GM19438 (cell line): Measurements from ENCODE around the gene CCDC57.
A peak's percentile ranks its signal among the peaks of the same experiment; 100 is the strongest.

Experiments used
- ATAC-seq: cut with Tn5 transposase; IDR thresholded peaks from one replicate; pipeline ENCODE4 v1.9.1; 2021; ENCODE audit warnings: low read depth; ENCODE audit not compliant: unreplicated experiment

The CCDC57 gene

DNA sequence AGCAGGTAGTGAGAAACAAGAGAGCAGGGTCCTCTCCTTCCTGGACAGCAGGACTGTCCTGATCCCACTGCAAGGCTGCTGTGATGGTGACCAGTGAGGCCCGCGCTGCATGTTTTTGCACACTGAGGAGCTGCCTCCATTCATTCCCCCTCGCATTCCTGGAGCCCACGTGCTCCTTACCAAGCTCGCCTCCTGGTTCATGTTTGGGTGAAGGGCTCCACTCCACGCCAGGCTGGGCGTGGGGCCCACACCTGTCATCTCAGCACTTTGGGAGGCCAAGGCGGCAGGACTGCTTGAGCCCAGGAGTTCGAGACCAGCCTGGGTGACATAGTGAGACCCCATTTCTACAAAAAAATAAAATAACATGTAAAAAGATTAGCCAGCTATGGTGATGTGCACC is 99.2 kb downstream of the CCDC57 start:
- no peak for ATAC-seq

DNA sequence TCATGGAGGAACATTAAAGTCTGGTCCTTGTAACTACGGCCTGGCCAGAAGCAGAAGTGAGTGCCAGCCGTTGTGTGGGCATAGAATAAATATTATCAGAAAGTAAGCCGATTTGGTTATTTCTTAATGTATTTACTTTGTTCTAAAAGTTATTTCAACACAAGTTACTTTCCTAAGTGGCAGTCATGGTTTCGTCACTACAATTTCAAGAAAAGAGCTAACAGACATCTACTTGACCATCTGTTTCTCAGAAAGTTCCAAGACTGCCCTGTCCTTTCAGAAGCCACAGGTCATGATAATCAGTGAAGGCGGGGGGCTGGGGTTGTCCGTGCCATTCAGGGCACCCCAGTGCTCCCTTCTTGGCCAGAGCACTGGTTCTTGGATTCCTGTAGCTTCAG is 99.7 kb downstream of the CCDC57 start:
- ATAC-seq: no peak

DNA sequence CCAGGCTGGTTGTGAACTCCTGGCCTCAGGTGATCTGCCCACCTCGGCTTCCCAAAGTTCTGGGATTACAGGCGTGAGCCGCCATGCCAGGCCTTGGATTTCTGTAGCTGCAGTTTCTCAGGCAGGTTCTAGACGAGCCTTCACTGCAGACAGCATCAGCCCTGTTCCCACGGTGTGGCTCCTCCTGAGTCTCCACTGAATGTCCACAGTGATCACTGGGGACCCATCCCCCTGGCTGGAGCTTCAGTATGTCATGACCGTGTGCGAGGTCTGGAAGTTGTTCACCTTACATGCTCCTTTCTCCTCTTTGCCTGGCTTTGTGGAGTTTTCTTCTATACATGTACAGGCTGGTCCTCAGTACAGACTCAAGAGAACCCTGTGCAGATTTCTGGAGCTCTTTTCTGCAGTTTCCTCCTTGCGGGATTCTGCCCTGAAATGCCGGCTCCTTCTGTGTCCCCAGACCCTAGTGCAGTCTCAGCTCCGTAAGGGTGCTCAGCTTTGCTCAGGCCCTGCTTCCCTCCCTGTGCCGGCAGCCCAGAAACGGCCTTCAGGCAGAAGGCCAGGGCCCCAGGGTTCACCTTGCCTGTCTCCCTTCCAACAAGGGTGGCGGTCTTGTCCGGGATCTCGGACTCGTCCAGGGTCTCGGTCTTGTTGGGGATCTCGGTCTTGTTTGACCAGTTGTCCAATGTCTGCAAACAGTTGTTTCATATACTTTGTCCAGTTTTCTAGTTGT is 100.3 kb downstream of the CCDC57 start:
- no peak for ATAC-seq

DNA sequence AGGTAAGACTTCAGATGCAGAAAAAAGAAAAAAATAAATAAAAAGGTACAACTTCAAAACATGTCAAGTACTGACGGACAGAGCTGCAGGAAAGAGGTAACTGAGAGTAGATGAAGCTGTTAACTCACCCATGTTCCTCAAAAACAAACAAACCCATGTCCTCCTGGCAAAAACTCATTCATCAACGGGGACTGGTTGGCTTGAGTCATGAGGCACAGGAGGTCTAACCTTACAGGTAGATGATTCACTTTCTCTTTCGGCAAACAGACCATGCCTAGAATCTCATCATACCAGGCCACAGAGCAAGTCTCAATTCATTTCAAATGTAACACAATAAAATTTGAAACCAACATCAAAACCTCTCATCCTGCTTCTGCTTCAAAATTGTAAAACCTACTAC is 102.3 kb downstream of the CCDC57 start:
- no peak for ATAC-seq

DNA sequence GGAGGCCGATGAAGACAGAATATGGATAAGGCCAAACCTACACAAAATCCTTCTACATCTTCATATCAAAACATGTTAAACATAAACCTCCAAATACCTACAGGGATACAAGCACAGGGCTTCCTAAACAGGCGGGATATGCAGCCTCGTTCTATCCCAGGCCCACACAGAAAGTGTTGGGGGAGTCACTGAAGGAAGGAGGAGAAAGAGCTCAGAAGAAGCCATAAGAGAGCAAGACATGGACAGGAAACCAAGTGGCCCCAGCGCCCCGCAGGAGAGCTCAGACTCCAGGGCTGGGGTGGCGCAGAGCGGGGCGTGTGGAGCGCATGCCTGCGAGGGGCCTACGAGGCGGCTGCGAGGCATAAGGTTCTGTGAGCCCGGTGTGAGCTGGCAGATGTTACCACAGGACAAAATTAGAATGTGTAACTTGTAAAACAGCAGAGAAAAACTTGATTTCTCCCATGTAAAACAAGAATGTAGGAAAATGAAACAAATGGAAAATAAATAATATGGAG is 103.6 kb downstream of the CCDC57 start:
- ATAC-seq: no peak

DNA sequence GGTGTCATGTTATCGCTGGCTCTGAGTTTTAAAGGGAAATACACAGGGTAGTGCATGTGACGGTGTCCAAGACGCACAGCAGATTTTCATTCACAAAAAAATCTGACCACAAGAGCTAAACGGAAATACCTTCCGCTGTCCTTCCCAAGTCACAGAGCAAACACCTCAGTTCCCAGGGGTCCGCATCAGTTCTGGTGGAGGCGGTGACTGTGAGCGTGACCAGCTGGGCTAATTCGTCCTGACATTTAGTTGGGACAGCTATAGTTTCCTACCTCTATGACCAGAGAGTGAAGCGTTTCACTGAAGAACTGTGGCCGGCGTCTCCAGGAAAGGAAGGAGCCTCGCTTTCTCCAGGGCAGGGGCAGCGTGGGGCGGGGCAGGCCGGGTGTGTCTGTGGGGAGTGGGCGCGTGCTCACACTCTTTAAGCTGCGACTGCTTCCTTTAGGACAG is 104.1 kb downstream of the CCDC57 start:
- no peak for ATAC-seq

DNA sequence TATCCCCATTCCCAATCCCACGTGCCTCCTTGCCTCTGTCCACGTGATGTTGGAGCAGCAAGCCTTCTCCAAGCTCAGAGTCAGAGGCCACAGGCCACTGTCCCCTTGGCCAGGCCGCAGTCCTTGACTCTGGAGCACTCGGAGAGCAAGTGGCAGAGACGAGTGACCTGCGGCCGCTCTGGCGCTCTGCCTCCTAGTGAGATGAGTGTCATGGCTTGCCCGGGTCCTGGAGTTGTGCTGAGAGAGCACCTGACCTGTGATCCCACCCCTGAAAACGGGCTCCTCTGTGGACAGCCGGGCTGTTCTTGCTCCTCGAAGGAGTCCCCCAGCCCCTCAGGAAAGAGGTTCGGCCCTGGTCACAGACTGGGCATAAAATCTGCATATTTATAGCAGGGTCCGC is 104.6 kb downstream of the CCDC57 start:
- ATAC-seq: no peak

DNA sequence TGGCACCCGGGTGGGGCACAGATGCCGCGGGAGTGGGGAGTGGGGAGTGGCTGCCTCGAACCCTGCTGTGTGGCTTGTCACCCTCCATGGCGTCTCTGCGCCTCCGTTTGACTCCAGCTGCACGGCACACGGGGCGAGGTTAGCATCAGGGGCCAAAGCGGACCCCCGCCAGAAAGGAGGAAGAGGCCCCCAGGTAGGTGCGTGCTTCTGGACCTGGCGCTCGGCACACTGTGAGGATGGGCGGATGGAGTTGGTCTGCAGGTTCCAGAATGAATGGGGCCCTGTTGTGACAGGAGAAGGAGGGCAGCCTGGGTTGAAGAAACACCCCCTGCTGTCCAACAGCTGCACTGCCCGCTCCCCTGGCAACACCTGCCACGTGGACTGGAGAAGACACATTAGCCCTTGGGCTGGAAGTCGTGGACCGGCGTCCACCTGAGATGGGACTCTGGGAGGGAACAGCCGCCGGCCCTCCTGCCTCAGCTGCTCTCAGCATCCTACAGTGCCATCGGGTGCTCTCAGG is 105.2 kb downstream of the CCDC57 start:
- ATAC-seq: no peak

DNA sequence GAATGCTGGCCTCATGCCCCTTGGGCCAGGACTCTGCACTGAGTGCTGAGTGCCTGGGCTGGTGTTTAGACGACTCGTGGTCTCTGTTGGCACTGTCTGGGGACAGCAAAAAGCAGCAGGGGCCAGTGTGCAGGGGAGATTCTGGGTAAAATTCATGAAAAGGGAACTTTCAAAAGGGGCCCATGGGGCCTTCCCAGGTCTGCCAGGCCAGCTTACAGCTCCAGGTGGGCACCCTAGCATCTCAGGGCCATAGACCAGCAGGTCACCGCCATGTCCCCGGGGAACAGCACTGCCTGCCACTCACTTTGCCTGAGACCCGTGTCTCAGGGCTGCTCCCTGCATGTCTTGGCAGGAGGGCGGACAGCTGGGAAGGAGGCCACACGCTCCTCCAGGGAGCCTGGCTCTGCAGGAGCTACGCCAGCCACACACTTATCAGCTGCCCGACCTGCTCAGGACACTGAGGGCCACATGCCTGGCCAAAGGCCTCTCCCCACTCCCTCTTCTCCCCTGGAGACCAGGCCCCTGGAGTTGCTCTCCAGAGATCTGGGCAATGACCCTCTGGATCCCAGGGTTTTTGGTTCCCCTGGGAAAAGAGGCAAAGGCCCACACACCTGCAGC is 105.8 kb downstream of the CCDC57 start:
- ATAC-seq: no peak

DNA sequence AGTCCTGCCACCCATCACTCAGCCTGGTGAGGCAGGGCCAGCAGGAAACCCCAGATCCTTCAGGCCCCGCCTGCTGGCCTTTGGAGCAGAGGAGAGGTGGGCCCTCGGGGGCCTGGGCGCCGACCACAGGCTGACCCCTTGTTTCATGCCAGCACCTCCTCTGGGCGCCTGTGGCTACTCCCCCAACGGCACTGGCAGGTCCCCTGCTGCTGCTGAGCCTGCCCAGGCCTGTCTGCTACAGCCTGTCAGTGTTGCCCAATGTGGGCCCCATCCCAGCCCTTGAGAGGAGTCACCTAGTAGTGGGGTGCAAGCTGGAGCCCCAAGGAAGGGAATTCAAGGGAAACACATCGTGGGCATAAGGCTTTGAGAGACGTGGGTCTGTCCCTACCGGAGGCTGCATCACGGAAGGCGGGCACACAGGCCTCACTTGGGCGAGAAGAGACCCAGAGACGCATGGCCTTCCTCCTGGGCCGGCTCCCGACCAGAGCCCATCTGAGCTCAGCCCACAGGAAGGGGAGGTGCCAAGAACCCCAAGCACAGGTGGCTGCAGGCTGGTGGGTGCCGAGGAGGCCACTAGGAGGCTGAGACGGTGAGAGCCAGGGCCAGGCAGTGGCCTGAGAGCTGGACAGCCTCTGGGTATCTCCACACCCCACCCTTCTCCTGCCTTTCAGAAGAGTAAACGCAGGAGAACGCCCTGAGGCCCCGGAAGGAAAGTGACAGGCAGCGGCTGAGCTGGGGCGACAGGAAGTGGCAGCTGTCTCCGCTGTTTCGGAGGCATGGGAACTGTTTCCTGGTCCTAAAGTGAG is 106.6 kb downstream of the CCDC57 start:
- no peak for ATAC-seq

DNA sequence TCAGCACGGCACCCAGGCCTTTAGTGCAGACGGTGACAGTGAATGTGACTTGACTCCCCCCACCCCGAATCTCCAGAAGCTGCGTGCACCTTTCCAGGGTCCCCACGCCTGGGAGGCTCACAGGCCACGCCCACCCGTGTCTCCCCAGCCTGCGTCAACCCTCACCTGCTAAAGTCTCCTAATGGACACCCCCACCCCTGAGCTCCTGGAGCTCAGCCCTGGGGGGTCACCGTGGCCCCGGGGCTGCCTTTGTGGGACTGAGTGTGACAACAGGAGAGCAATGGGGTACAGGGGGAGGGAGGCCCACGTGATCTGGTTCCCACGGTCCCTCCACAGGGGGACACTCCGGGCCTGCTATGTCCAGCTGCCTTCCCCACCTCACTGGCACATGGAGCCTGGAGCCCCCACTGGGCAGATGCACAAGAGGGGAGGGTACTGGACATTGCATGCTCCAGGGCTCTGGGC is 107.2 kb downstream of the CCDC57 start:
- no peak for ATAC-seq

DNA sequence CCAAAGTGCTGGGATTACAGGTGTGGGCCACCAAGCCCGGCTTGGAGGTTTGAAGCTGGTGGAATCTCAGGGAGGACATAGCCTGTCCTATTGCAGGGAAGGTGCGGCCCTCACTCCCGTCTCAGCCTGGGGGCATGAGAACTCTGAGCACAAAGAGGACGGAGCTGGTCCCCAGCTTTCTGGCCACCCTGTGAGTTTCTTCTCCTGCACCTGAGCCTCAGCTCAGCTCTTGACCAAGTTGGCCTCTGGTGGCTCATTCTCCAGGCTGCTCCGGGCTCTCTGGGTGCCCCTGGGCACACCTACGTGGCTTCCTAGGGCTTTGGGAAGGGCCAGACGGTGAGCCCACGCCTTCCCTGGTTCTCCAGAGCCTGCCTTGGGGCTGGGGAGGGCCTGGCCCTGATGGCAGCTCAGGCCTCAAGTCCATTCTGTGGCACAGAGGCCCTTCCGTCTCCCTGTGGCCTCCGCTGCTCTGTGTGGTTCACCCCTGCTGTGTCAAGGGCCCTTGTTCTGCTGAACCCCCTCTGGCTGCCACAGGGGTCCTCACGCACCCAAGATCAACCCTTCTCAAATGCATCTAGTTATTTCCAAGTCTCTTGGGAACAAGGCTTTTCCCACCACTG is 107.7 kb downstream of the CCDC57 start:
- ATAC-seq: no peak

DNA sequence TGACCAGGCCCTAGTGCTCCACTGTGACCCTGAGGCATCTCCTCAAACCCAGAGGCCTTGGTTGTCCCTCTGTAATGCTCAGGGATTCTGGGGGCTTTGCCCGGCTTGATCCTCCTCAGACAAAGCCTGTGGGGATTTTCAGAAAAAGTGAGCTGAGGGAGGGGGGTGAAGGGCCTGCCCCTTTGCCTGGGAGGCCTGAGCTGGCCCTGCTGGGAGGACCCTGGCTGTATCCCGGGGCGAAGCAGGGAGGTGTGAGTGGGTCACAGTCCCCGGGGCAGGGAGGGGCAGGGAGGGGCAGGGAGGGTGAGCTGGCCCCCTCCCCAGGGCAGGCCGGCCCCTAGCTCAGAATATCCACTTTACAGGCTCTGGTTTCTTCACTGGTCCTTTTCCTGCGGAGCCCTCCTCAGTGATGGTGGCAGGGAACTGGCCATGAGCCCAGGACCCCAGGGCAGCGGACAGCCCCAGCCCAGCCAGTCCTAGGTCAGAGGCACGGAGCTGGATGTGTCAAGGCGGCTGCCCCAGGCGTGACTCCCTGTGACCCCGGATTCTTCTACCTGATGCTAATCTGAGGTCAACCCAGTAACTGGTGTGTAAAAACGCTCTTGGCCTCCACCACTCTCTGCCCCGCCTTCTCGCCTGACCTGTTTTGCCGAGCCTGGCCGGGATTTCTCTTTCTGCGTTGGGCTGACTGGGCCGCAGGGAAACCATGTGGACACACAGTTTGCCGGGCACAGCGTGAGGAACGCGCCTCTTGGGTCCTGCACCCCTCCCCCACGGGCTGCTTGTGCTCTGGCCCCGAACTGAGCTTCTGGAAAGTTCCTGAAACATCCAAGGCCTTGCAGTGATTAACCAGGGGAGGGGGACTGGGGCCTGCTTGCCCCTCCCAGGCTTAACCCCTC is 108.8 kb downstream of the CCDC57 start:
- ATAC-seq: no peak

DNA sequence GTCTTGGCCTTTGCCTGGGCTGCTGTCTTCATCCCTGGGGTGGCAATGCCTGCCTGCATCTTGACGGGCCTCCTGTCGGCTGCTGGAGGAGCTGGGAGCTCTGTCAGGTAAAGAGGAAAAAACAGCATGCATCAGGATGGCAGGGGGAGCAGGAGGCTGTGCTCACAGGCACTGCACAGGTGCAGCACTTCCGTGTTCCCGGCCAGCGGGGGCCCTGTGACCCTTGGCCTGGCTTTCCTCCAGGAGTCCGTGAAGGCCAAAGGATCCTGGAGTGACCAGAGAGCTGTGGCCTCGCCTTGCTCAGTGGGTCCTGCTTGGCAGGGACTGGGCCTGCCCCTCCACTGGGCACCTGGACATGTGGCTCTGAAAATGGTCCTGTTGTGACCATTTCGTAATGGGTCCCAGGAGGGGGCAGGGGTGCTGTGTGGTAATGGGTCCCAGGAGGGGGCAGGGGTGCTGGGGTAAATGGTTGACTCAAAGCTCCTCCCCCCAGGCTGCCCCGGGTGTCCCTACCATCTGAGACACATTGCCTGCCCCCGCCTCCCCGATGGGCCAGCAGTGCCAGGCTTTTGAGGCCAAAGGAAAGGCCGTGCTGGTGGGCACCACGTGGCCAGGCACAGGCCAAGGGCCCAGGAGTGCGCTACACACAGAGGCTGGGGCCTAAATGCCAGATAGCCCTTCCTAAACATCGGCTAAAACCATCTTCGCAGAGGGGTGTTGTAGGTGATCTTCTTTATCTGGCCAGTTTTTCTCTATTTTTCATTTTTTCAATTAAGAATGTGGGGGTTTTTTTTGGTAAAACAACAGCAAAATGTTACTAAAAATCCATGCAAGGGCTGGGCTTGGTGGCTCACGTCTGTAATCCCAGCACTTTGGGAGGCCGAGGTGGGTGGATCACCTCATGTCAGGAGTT is 110.6 kb downstream of the CCDC57 start:
- no peak for ATAC-seq

DNA sequence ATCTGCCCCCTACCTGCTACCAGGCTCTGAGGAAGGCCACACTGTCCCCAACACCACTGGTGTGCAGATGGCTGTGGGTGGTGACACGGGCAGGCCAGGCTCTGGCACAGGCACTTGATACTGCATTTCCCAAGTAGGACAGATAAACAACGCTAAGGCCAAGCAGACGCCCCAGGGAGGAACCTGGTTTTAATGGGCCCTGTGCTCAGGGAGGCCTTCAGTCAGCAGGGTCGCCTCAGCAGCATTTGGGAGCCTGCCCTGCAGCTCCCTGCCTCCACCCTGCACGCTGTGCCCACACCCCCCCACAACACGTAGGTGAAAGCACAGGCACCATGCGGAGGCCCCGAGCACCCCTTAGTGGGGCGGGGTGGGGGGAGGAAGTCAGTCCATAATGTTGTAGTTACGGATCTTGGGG is 111.3 kb downstream of the CCDC57 start:
- no peak for ATAC-seq

DNA sequence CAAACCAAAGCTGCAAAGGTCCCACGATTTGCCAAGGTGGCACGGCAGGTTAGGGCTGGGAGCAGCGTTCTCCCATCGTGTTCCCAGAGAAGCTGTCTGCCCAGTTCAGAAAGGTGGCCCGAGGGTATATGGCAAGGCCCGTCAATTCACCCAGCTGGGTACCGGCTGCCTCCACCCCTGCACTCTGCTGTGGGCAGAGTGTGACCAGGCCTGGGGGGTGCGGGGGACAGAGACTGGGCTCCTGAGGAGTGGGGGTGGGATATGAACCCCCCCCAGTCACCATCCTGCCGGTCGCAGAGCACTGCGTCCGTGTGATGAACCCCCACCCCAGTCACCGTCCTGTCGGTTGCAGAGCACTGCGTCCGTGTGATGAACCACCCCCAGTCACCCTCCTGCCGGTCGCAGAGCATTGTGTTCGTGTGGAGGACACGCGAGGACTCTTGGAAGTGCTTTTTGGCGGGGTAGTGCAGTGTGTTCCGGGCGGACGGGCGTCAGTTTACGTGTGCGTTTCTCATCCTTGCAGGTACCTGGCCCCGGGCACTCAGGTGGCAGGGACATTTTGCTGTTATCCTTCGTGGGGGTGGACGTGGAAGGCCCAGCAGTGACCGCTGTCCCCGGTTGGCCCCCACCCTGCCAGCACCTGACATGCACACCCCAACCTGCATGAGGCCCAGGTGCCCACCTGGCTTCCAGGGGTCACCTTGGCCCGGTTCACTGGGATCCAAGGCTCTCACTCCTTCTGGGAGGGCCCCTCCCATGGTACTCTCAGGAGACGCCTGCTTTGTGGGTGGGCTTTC is 111.9 kb downstream of the CCDC57 start:
- no peak for ATAC-seq

DNA sequence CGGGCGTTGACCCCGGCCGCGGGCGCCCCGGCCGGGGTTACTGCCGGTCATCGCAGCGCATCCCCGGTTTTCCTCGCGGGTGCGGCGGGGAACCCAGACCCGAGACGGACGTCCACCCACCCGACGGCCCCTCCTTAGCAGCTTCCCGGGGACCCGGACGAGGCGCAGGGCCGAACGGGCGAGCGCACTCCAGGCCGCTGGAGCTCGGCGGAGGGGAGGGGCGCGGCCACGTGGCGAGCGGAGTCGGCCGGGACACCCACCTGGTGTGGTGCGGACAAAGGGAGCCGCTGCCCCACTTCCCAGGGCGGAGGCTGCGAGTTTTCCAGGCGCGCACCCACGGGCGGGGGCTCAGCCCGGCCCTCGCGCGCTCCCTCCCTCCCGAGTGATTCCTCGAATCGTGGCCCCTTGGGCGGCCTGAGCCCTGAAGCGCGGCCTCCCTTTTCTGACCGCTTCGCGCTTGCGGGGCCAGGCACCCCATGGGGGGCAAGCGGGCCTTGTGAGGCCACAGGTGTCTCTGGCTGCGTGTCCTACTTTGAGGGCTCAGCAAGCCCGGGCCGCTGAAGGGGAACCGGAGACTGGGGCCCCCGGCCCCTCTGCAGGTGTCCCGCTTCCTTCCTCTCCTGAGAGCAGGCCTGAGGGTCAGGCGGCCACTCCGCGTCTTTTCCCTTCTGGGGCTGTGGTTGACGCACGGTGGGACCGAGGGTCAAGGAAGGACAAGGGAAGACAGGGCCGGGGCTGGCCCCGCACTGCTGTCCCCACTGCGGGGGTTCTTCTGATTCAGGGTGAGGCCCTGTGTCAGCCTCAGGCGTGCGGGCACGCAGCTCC is 113.5 kb downstream of the CCDC57 start:
- peak; percentile 6 for ATAC-seq
